Left ventricle myocardium inferior (tissue), 1 donor: ENCODE data around the gene ITM2A. TPM values are rescaled to one million over a fixed set of nuclear protein-coding genes. Genes with fewer than 3 reads are reported as not detected.

Experiments
- DNase-seq: peaks from one replicate; pipeline ENCODE4 v3.0.0-alpha.2; 2020
- H3K27ac ChIP-seq: fragments of 200-600 bp; replicated peaks from 2 replicates; pipeline ENCODE4 v1.8.0; 2021
- H3K27me3 ChIP-seq: fragments of 200-600 bp; 2 replicates; pipeline ENCODE4 v1.8.0; 2021; ENCODE audit warnings: low read depth
- H3K36me3 ChIP-seq: fragments of 200-600 bp; 2 replicates; pipeline ENCODE4 v1.8.0; 2021
- H3K4me1 ChIP-seq: fragments of 200-600 bp; 2 replicates; pipeline ENCODE4 v1.8.0; 2021
- H3K4me3 ChIP-seq: fragments of 200-600 bp; 2 replicates; pipeline ENCODE4 v1.8.0; 2021; ENCODE audit warnings: mild to moderate bottlenecking, moderate library complexity
- H3K9me3 ChIP-seq: fragments of 200-600 bp; replicated peaks from 2 replicates; pipeline ENCODE4 v1.8.0; 2021
- CTCF ChIP-seq: fragments of 200-600 bp; IDR thresholded peaks from 2 replicates; pipeline ENCODE4 v1.8.0; 2021; ENCODE audit warnings: antibody characterized with exemption, mild to moderate bottlenecking, borderline replicate concordance
- intact Hi-C: fragments of 100-400 bp; cut with micrococcal nuclease; formaldehyde crosslinking; loops from one replicate; pipeline ENCODE4 v1.11.0; 2022
- total RNA-seq: library from RNA; stranded (reverse); fragmentation: NEBNext Ultra II Directional; extraction: Animal tissue kit (Norgen Biotek cat#: 25700); gene quantifications from one replicate; pipeline ENCODE4 v1.2.1, GENCODE V29; 2021
- donor health status: DM: no; HTN: yes; CAD: no; lungs with severe emphysema.

The ITM2A gene
- total RNA-seq, 1 donor from 2014 or later = 64.4 TPM

GRCh38 chrX:79409657-79410056 lies 42.5 kb upstream of the ITM2A start:
- no peaks in the 10 kb centered on the region for H3K4me1 ChIP-seq
- H3K9me3 ChIP-seq = no peaks in the 10 kb centered on the region
- H3K36me3 ChIP-seq = no peaks in the 10 kb centered on the region
- no peak overlapping the region for H3K4me3 ChIP-seq
- intact Hi-C loops = no loop called here
- no peak overlapping the region for H3K27ac ChIP-seq
- no peak for TF ChIP-seq CTCF
- H3K27me3 ChIP-seq = no peaks in the 10 kb centered on the region
- no peak for DNase-seq

GRCh38 chrX:79408623-79409322 lies 41.6 kb upstream of the ITM2A start:
- H3K4me1 ChIP-seq = no peaks in the 10 kb centered on the region
- H3K9me3 ChIP-seq = no peaks in the 10 kb centered on the region
- no peaks in the 10 kb centered on the region for H3K27me3 ChIP-seq
- TF ChIP-seq CTCF = no peak
- intact Hi-C loops = no loop called here
- H3K36me3 ChIP-seq = no peaks in the 10 kb centered on the region
- no peak overlapping the region for H3K27ac ChIP-seq
- DNase-seq = no peak
- no peak overlapping the region for H3K4me3 ChIP-seq

- no peaks in the 10 kb centered on the region for H3K27me3 ChIP-seq
- no peak overlapping the region for H3K27ac ChIP-seq
- H3K36me3 ChIP-seq = no peaks in the 10 kb centered on the region
- H3K9me3 ChIP-seq = no peaks in the 10 kb centered on the region
- intact Hi-C loops = no loop called here
- no peaks in the 10 kb centered on the region for H3K4me1 ChIP-seq
- no peak overlapping the region for H3K4me3 ChIP-seq
- DNase-seq = no peak
- TF ChIP-seq CTCF = no peak
Observed at GRCh38 chrX:79400623-79401022, 33.5 kb upstream of the ITM2A start.

GRCh38 chrX:79375340-79375739 lies 8.2 kb upstream of the ITM2A start:
- DNase-seq = no peak
- intact Hi-C loops = no loop called here
- no peaks in the 10 kb centered on the region for H3K9me3 ChIP-seq
- H3K4me3 ChIP-seq = no peak overlapping the region
- no peaks in the 10 kb centered on the region for H3K27me3 ChIP-seq
- H3K4me1 ChIP-seq = no peaks in the 10 kb centered on the region
- no peaks in the 10 kb centered on the region for H3K36me3 ChIP-seq
- no peak overlapping the region for H3K27ac ChIP-seq
- TF ChIP-seq CTCF = no peak

- Histone ChIP-seq H3K27ac (no peak overlapping the region), H3K4me3 (no peak overlapping the region), H3K27me3 (no peaks in the 10 kb centered on the region), H3K36me3 (no peaks in the 10 kb centered on the region), H3K4me1 (no peaks in the 10 kb centered on the region), H3K9me3 (no peaks in the 10 kb centered on the region)
- DNase-seq = no peak
- intact Hi-C loops = no loop called here
- TF ChIP-seq CTCF = no peak
Observed at GRCh38 chrX:79371640-79372039, 4.5 kb upstream of the ITM2A start.

- Histone ChIP-seq H3K4me1 (no peaks in the 10 kb centered on the region), H3K9me3 (no peaks in the 10 kb centered on the region), H3K4me3 (no peak overlapping the region), H3K27me3 (no peaks in the 10 kb centered on the region), H3K27ac (no peak overlapping the region), H3K36me3 (no peaks in the 10 kb centered on the region)
- no peak for DNase-seq
- TF ChIP-seq CTCF = no peak
- intact Hi-C loops = no loop called here
Observed at GRCh38 chrX:79371101-79371500, 4.0 kb upstream of the ITM2A start.
